ENCODE measurements around the gene PRM1.

- TF ChIP-seq GABPA (IDR thresholded peaks at IDR 0.05 in 1 of 2, conservative IDR thresholded peaks at IDR 0.05 in 1 of 2), result no peak
- no peak for TF ChIP-seq JUND (IDR thresholded peaks at IDR 0.05)
- no peak for TF ChIP-seq CTCF (IDR thresholded peaks at IDR 0.05; ENCODE audit: low read depth, low read length, missing input control)
- no peak for TF ChIP-seq HNF4A (conservative IDR thresholded peaks at IDR 0.05)
- no peak for TF ChIP-seq REST (IDR thresholded peaks at IDR 0.05)
- no peak for TF ChIP-seq RAD21 (IDR thresholded peaks at IDR 0.05)
- TF ChIP-seq MAX (IDR thresholded peaks at IDR 0.05), result no peak
- TF ChIP-seq ATF3 (IDR thresholded peaks at IDR 0.05), result no peak
- no peak for TF ChIP-seq RXRA (IDR thresholded peaks at IDR 0.05)
- TF ChIP-seq TAF1 (conservative IDR thresholded peaks at IDR 0.05), result no peak
- no peak for TF ChIP-seq YY1 (IDR thresholded peaks at IDR 0.05)
- TF ChIP-seq NR2F2 (IDR thresholded peaks at IDR 0.05), result no peak
Measured at GRCh38 chr16:11302977-11303376, 21.8 kb upstream of the PRM1 start.
